Vagina (tissue), 2 donors: ENCODE data around the gene PSMA7.

Experiments
- CTCF ChIP-seq, 3 experiments: fragments of 450-650 bp in 2 of 3; fragments of 200-600 bp in 1 of 3; sonication (generic) in 1 of 3; IDR thresholded peaks; one replicate each; pipeline ENCODE4 v1.5.1; 2017 to 2019; ENCODE audit warnings: antibody characterized with exemption in 3 of 3, mild to moderate bottlenecking in 2 of 3, moderate library complexity in 2 of 3
- POLR2A ChIP-seq, 2 donors: fragments of 450-650 bp; IDR thresholded peaks; one replicate each; pipeline ENCODE4 v1.6.1; 2017; ENCODE audit warnings: antibody characterized with exemption in 2 of 2, mild to moderate bottlenecking in 2 of 2, moderate library complexity in 2 of 2

DNA sequence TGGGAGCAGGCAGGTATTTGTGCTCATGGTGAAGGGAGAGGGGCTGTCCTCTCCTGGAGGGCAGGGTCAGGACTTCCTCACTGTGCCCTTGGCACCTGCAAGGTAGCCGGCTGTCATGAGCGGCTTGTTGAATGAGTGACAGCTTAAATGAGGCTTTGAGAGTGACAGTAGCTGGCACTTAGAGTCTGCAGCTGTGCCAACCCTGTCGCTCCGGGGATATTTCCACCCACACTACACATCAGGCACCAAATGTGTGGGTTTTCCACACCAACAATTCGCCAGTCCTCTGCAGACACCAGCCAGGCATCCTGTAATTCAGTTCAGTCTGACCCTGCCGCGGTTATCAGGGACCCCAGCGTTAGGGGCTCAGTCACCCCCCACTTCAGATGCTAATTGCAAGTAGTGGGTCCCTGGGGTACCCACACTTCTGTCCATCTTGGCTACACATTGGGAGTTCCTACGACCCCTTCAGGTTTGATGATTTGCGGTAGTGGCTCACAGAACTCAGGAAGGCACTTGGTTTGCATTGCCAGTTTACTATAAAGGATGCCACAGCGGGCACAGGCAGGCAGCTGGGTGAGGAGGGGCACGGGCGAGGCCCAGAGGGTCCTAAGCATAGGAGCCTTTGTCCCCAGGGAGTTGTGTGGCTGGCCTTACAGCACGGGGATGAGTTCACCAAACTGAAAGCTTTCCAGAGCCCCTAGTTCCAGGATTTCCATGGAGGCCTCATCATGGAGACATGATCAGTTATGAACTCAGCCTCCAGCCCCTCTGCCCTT, 48.8 kb upstream of the PSMA7 start:
- TF ChIP-seq CTCF (IDR thresholded peaks at IDR 0.05) (no peak), POLR2A (IDR thresholded peaks at IDR 0.05) (no peak)
